WERI-Rb-1 (cell line): ENCODE results near the gene KIF5A.
A peak's percentile ranks its signal among the peaks of the same experiment; 100 is the strongest.
"Not testable (repeated sequence)": the region's sequence is repeated elsewhere in the genome, so short reads cannot be mapped to it uniquely, and the experiment has no call there.

Source experiments
- DNase-seq: peaks from one replicate; pipeline ENCODE4 v3.0.0-alpha.2; 2020
- H3K27ac ChIP-seq: fragments of 250-450 bp; sonication (Bioruptor Pico); 2 replicates; pipeline ENCODE4 v1.5.1; 2020; ENCODE audit warnings: mild to moderate bottlenecking, moderate library complexity
- H3K27me3 ChIP-seq: fragments of 250-450 bp; sonication (Bioruptor Pico); 2 replicates; pipeline ENCODE4 v1.5.1; 2021; ENCODE audit warnings: mild to moderate bottlenecking, low read depth, moderate library complexity; ENCODE audit not compliant: insufficient read depth, severe bottlenecking
- H3K36me3 ChIP-seq: fragments of 250-450 bp; sonication (Bioruptor Pico); 2 replicates; pipeline ENCODE4 v1.5.1; 2020; ENCODE audit warnings: mild to moderate bottlenecking, moderate library complexity
- H3K4me3 ChIP-seq: 2 replicates; pipeline ENCODE4 v1.5.1; 2011; ENCODE audit warnings: low read depth, mild to moderate bottlenecking, control low read depth, low read length
- H3K9me3 ChIP-seq: fragments of 250-450 bp; sonication (Bioruptor Pico); 2 replicates; pipeline ENCODE4 v1.5.1; 2021; ENCODE audit warnings: mild to moderate bottlenecking, moderate library complexity; ENCODE audit not compliant: severe bottlenecking
- TF ChIP-seq, protein P1 (sequence below): IDR thresholded peaks from 2 replicates; pipeline ENCODE4 v1.5.1; 2011; ENCODE audit warnings: low read depth, mild to moderate bottlenecking, control low read depth, inconsistent platforms, low read length

The KIF5A gene

DNA sequence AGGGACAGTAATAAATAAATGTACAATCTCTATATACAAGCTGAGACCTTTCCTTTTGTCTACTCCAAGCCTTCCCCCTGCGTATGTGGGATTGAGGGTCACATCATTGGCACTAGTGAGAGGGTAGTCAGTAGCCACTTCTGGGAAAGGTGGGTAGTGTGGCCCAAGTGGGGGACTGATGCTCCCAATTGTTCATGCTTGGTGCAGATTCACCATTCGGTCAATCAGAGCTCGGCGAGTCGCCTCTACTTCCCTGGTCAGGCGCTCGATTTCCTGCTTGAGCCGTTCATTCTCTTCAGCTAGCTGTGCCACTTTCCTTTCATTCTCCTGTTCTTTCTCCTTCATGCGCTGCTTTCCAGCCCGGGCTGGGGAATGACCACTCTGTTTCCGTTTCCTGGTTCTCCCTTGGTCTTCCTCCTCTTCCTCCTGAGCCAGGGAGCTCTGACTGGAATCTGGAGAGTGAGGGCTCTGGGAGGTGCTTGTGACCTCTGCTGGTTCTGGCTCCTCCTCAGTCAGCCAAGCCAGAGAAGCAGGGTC lies 33.2 kb upstream of the KIF5A start:
- Histone ChIP-seq H3K27ac (0 out of 2 replicates have a peak overlapping the region, but pooled peaks have one; percentile 15), H3K4me3 (no peak overlapping the region), H3K36me3 (peaks cover 83% of the 10 kb centered on the region), H3K9me3 (no peaks in the 10 kb centered on the region), H3K27me3 (no peaks in the 10 kb centered on the region)
- TF ChIP-seq, protein P1, sequence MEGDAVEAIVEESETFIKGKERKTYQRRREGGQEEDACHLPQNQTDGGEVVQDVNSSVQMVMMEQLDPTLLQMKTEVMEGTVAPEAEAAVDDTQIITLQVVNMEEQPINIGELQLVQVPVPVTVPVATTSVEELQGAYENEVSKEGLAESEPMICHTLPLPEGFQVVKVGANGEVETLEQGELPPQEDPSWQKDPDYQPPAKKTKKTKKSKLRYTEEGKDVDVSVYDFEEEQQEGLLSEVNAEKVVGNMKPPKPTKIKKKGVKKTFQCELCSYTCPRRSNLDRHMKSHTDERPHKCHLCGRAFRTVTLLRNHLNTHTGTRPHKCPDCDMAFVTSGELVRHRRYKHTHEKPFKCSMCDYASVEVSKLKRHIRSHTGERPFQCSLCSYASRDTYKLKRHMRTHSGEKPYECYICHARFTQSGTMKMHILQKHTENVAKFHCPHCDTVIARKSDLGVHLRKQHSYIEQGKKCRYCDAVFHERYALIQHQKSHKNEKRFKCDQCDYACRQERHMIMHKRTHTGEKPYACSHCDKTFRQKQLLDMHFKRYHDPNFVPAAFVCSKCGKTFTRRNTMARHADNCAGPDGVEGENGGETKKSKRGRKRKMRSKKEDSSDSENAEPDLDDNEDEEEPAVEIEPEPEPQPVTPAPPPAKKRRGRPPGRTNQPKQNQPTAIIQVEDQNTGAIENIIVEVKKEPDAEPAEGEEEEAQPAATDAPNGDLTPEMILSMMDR = no peak
- no peak for DNase-seq

DNA sequence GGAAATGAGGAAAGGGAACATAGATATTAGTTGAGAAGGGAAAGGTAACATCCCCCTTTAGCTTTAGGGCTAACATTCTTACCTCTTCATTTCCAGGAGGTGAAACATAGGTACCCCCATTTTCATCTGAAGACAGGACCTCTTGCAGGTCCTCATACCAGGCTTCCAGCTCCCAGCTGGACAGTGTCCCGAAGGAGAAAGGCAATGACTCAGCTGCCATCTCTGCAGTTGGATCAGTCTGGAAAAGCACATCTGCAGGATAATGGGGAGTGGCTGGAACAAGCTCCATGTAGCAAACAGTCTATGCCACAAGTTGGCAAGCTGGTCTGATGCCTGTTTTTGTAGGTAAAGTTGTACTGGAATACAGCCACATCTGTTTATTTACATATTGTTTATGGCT lies 32.7 kb upstream of the KIF5A start:
- 0 out of 2 replicates have a peak overlapping the region, but pooled peaks have one; percentile 15 for H3K27ac ChIP-seq
- peaks cover 78% of the 10 kb centered on the region for H3K36me3 ChIP-seq
- no peak overlapping the region for H3K4me3 ChIP-seq

DNA sequence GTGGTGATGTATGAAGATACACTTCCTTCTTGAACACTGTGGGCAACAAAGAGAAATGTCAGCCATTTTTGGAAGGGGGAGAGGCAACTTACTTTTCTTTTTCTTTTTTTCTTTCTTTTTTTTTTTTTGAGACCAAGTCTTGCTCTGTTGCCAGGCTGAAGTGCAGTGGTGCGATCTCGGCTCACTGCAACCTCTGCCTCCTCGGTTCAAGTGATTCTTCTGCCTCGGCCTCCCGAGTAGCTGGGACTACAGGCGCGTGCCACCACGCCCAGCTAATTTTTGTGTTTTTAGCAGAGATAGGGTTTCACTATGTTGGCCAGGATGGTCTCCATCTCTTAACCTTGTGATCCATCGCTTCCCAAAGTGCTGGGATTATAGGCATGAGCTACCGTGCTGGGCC lies 32.1 kb upstream of the KIF5A start:
- not testable (repeated sequence) for H3K27ac ChIP-seq, H3K27me3 ChIP-seq, H3K9me3 ChIP-seq, DNase-seq, H3K4me3 ChIP-seq
- peaks cover 72% of the 10 kb centered on the region for H3K36me3 ChIP-seq

More for the DNA sequence above, 32.7 kb upstream of the KIF5A start:
- Histone ChIP-seq H3K9me3 (no peaks in the 10 kb centered on the region), H3K27me3 (no peaks in the 10 kb centered on the region)
- no peak for DNase-seq
- TF ChIP-seq, protein P1 = no peak

- Histone ChIP-seq H3K9me3 (no peaks in the 10 kb centered on the region), H3K27ac (peak overlapping the region; percentile 97), H3K36me3 (peaks cover 66% of the 10 kb centered on the region), H3K27me3 (no peaks in the 10 kb centered on the region), H3K4me3 (peak overlapping the region; percentile 90)
- TF ChIP-seq, protein P1 = no peak
- DNase-seq = no peak
Measured at GRCh38 chr12:57518176-57518919, 31.5 kb upstream of the KIF5A start.

DNA sequence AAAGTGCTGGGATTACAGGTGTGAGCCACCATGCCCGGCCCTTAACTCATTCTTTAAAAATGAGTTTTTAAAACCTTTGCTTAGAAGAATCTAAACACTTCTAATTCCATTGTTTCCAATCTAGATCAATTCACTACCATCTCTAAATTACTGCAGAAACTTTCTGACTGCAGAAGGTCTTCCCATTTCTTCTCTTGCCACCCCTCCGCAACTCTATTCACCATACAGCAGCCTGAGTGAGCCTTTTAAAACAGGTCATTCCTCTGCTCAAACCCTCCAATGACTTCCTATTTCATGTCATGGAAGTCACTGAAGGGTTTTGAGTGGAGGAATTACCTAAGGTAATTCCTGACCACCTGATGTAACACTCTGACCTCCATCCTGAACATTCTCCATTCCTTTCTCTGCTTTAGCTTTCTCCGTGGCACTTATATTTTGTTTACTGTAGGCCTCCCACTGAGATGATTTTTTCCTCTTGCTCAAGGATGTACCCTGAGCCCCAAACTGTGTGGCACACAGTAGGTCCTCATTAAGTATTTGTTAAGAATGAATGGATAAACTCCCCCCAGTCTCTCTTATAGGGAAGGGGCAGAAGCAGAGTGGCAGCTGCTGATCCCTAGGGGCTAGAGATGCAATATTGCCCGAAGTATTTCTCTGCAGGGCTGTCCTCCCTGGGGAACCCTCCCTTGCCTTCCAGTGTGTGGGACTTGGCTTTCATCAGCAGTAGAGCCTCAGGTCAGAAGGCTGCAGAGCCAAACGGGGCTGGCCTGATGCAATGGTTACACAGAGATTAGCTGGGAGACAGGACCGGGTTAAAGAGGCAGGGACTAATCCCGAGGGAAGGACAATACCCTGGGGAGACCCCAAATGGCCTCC lies 30.7 kb upstream of the KIF5A start:
- Histone ChIP-seq H3K27ac (peak overlapping the region; percentile 97), H3K4me3 (peak overlapping the region; percentile 90), H3K36me3 (peaks cover 67% of the 10 kb centered on the region), H3K9me3 (no peaks in the 10 kb centered on the region), H3K27me3 (no peaks in the 10 kb centered on the region)
- peak; percentile 72 for DNase-seq
- TF ChIP-seq, protein P1 = no peak

GRCh38 chr12:57519796-57520052 lies 30.1 kb upstream of the KIF5A start:
- DNase-seq = peak; percentile 55
- Histone ChIP-seq H3K36me3 (peaks cover 67% of the 10 kb centered on the region), H3K27me3 (no peaks in the 10 kb centered on the region), H3K4me3 (peak overlapping the region; percentile 90), H3K9me3 (no peaks in the 10 kb centered on the region), H3K27ac (peak overlapping the region; percentile 97)
- TF ChIP-seq, protein P1 = no peak
